GM19025 (cell line): ENCODE results near the gene PCDHGA10.
"Not testable (repeated sequence)": the region's sequence is repeated elsewhere in the genome, so short reads cannot be mapped to it uniquely, and the experiment has no call there.

Experiments
- ATAC-seq: cut with Tn5 transposase; IDR thresholded peaks from one replicate; pipeline ENCODE4 v1.9.1; 2021; ENCODE audit warnings: mild to moderate bottlenecking, low read depth, moderate library complexity; ENCODE audit not compliant: unreplicated experiment

Gene PCDHGA10

DNA sequence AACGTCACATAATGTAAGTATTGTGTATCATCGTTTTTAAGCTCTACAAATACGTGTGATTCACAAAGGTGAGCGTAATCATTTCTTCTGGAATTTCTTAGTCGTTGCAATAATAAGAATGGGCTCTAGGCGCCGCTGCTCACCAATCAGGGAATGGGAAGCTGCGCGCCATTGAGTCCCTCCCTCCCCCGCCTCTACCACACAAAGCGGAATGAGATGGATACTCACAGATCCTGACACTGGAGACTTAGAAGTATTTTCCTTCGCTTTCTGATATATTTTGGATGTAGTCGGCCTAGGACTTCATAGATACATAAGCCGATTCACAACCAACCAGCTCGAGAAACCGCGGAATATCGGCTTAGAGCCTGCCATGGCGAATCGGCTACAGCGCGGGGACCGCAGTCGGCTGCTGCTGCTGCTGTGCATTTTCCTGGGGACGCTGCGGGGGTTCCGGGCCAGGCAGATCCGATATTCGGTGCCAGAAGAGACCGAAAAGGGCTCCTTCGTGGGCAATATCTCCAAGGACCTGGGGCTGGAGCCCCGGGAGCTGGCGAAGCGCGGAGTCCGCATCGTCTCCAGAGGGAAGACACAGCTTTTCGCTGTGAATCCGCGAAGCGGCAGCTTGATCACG is 8.2 kb downstream of the PCDHGA10 start, which contains the start of gene PCDHGA11:
Gene PCDHGA11, plus strand, starts transcription at position 197 of the 634 bp plus-strand sequence. Its CDS starts 177 bp downstream, at position 374.
- no peak for ATAC-seq

DNA sequence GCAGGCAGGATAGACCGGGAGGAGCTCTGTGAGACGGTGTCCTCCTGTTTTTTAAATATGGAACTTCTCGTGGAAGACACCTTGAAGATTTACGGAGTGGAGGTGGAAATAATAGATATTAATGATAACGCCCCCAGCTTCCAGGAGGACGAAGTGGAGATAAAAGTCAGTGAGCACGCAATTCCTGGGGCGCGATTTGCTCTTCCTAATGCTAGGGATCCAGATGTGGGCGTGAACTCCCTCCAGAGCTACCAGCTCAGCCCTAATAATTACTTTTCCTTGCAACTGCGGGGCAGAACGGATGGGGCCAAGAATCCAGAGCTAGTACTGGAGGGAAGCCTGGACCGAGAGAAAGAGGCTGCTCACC is 8.7 kb downstream of the PCDHGA10 start:
- ATAC-seq, result no peak

DNA sequence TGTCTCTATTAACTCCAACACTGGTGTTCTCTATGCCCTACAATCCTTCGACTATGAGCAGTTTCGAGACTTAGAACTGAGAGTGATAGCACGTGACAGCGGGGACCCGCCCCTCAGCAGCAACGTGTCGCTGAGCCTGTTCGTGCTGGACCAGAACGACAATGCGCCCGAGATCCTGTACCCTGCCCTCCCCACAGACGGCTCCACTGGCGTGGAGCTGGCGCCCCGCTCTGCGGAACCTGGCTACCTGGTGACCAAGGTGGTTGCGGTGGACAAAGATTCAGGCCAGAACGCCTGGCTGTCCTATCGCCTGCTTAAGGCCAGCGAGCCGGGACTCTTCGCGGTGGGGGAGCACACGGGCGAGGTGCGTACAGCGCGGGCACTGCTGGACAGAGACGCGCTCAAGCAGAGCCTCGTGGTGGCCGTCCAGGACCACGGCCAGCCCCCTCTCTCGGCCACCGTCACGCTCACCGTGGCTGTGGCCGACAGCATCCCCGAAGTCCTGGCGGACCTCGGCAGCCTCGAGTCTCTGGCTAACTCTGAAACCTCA is 10.0 kb downstream of the PCDHGA10 start:
- no peak for ATAC-seq

DNA sequence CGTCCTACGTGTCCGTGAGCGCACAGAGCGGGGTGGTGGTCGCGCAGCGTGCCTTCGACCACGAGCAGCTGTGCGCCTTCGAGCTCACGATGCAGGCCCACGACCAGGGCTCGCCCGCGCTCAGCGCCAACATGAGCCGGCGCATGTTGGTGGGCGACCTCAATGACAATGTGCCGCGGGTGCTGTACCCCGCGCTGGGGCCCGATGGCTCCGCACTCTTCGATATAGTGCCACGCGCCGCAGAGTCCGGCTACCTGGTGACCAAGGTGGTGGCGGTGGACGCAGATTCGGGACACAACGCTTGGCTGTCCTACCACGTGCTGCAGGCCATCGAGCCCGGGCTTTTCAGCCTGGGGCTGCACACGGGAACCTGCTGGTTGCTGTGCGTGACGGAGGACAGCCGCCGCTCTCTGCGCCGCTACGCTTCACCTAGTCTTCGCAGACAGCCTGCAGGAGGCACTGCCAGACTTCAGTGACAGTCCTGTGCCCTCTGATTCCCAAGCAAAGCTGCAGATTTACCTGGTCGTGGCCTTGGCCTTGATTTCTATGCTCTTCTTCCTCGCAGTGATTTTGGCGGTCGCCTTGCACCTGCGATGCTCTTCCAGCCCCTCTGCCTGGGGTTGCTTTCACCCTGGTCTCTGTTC is 15.1 kb downstream of the PCDHGA10 start:
- ATAC-seq, result no peak

DNA sequence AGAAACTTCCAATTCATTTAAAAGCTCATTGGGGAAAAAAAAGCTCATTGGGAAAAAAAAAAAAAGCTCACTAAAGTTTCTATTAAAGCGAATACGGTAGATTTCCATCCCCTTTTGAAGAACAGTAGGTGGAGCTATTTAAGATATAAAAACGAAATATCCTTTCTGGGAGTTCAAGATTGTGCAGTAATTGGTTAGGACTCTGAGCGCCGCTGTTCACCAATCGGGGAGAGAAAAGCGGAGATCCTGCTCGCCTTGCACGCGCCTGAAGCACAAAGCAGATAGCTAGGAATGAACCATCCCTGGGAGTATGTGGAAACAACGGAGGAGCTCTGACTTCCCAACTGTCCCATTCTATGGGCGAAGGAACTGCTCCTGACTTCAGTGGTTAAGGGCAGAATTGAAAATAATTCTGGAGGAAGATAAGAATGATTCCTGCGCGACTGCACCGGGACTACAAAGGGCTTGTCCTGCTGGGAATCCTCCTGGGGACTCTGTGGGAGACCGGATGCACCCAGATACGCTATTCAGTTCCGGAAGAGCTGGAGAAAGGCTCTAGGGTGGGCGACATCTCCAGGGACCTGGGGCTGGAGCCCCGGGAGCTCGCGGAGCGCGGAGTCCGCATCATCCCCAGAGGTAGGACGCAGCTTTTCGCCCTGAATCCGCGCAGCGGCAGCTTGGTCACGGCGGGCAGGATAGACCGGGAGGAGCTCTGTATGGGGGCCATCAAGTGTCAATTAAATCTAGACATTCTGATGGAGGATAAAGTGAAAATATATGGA is 17.7 kb downstream of the PCDHGA10 start, which contains the start of gene PCDHGA12:
Gene PCDHGA12, plus strand, starts transcription at position 176 of the 782 bp plus-strand sequence. Its CDS starts 253 bp downstream, at position 429.
- peak; percentile 81 for ATAC-seq

DNA sequence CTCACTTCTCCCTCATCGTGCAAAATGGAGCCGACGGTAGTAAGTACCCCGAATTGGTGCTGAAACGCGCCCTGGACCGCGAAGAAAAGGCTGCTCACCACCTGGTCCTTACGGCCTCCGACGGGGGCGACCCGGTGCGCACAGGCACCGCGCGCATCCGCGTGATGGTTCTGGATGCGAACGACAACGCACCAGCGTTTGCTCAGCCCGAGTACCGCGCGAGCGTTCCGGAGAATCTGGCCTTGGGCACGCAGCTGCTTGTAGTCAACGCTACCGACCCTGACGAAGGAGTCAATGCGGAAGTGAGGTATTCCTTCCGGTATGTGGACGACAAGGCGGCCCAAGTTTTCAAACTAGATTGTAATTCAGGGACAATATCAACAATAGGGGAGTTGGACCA is 18.5 kb downstream of the PCDHGA10 start:
- ATAC-seq, result peak; percentile 26

DNA sequence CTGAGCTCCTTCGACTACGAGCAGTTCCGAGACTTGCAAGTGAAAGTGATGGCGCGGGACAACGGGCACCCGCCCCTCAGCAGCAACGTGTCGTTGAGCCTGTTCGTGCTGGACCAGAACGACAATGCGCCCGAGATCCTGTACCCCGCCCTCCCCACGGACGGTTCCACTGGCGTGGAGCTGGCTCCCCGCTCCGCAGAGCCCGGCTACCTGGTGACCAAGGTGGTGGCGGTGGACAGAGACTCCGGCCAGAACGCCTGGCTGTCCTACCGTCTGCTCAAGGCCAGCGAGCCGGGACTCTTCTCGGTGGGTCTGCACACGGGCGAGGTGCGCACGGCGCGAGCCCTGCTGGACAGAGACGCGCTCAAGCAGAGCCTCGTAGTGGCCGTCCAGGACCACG is 19.5 kb downstream of the PCDHGA10 start:
- ATAC-seq, result not testable (repeated sequence)

DNA sequence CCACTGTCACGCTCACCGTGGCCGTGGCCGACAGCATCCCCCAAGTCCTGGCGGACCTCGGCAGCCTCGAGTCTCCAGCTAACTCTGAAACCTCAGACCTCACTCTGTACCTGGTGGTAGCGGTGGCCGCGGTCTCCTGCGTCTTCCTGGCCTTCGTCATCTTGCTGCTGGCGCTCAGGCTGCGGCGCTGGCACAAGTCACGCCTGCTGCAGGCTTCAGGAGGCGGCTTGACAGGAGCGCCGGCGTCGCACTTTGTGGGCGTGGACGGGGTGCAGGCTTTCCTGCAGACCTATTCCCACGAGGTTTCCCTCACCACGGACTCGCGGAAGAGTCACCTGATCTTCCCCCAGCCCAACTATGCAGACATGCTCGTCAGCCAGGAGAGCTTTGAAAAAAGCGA is 19.9 kb downstream of the PCDHGA10 start:
- not testable (repeated sequence) for ATAC-seq

DNA sequence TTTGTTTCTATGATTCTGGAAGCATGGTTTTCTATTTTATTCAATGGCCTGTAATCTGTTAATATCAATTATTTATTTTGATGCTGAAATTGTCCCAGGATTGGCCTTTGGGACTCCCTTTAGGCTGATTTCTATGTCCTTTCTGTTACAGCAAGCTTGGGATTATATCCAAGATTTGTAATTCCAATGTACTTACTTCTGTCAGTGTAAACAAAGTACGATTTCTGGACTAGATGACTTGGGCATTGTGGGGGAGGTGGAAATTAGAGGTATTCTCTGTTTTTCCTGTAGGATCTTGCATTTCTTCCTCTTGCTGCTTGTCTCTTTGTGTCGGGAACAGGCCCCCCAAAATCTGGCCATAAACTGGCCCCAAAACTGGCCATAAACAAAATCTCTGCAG is 21.2 kb downstream of the PCDHGA10 start:
- no peak for ATAC-seq

DNA sequence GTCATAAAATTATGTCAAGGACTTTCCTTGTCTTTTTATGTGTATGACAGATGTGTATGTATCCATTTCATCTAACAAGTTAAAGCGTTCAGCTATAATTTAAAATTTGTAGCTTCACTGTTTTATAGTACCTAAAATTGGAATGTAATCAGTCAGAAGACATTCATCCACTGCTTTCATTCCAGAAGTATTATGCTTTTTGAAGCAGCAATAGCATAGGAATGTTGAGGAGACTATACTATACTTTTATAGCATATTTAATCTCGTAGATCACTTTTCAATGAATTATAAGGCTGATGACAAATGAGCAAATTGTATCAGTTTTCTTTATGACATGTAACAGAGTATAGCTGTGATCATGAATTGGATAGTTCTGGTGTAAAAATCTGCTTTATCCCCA is 24.4 kb downstream of the PCDHGA10 start:
- no peak for ATAC-seq

DNA sequence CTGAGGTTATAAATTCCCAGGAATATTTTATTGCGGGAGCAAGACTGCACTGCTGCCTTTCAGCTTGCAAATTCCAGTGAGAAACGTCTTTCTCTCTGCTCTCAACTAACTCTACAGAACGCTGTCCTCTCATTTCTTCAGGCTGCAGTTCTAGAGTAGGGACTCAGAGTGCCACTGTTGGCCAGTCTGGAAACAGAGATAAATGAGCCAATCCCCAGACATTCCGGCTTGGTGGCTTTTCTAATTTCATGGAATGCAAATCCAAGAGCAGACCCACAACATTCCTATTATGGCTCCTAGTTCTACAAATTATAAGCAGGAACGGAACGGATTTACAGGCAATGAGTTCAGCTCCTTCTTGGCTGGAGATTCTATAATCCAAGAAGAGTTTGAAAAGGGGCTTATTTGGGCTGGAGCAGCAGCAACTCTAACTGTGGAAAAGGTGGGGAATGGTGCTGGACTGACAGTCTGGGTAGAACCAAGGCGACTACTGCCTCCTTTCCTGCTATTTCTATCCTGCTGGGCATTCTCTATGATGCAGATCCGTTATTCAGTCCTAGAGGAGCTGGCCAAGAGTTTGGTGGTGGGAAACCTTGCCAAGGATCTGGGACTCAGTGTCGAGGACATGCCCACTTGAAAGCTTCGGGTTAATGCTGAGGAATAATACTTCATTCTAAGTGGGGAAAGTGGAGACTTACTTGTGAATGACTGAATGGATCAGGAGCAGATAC is 26.8 kb downstream of the PCDHGA10 start:
- no peak for ATAC-seq

DNA sequence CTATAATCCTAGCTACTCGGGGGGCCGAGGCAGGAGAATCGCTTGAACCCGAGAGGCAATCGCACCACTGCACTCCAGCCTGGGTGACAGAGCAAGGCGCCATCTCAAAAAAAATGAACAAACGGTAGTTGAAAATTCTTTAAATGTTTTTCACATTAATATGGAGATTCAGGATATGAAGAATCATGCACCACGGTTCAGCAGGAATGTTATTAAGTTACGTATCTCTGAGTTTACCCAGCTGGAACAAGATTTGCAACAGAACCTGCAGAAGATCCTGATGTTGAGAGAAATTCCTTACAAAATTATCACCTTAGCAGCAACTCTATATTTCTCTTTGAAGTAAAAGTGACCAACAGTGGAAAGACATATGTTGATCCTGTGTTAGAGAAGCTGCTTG is 27.6 kb downstream of the PCDHGA10 start:
- ATAC-seq, result no peak

DNA sequence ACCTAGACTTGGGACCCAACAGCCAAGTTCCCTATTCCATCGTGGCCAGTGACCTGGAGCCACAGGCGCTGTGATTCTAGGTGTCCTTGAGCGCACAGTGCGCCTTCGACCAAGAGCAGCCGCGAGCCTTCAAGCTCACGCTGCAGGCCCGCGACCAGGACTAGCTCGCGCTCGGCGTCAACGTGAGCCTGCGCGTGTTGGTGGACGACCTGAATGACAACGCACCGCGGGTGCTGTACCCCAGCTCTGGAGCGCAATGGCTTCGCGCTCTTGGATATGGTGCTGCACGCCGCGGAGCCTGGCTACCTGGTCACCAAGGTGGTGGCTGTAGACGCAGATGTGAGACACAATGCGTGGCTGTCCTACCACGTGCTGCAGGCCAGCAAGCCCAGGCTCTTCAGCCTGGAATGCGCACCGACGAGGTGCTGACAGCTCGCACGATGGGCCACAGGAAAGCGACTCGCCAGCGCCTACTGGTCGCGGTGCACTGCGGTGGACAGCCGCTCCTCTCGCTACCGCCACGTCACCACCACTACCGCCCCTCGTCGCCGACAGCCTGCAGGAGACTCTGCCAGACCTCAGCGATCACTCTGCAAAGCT is 28.9 kb downstream of the PCDHGA10 start:
- no peak for ATAC-seq

DNA sequence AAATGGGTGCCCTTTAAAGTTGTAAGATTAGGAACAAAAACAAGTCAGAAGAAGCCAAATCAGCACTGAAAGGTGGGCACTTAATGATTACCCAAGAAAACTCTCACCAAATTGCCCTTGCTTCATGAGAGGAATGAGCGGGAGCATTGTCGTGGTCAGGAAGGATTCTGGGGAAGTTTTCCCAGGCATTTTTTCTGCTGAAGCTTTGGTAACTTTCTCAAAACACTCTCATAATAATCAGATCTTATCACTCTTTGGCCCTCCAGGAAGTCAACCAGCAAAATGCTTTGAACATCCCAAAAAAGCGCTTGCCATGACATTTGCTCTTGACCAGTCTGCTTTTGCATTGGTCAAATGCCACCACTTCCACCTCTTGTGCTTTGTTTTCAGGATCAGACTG is 52.6 kb downstream of the PCDHGA10 start:
- no peak for ATAC-seq
